ENCODE results near the gene KDSR.

Gene KDSR

DNA sequence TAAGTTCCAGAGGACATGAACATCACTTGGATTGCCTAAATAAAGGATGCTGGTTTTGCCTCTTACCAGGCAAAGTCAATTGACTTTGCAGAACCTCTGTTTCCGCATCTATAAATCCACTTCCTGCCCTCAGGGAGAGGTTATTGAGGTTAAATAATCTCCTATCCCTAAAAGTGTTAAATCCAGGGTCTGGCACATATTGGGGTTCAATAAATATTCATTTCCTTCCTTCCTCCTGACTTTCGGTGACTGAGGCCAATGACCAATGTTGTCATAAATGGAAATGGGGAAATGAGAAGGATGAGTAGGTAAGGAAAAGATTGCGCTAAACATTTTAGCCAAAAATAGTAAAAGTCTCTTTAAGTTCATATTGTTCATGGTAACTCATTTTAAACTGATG is 63.5 kb downstream of the KDSR start:
- no peak for ATAC-seq

- peak; percentile 32 to 46 for ATAC-seq
Observed at GRCh38 chr18:63302636-63303405, 64.2 kb downstream of the KDSR start.

DNA sequence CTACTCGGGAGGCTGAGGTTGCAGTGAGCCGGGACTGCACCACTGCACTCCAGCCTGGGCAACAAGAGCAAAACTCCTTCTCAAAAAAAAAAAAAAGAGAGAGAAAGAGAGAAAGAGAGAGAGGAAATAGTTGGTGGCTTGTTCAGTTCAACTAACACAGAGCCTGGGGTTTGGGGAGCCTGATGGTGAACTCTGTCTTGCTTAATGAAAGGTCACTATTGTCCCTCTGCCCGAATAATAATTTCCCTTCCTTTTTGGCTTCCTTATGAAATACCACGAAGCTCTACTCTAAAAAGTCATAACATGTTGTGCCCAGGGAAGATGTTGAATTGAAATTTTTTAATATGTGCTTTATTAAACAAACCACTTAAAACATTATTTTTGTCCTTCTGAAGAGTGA is 64.8 kb downstream of the KDSR start:
- ATAC-seq, result no peak

DNA sequence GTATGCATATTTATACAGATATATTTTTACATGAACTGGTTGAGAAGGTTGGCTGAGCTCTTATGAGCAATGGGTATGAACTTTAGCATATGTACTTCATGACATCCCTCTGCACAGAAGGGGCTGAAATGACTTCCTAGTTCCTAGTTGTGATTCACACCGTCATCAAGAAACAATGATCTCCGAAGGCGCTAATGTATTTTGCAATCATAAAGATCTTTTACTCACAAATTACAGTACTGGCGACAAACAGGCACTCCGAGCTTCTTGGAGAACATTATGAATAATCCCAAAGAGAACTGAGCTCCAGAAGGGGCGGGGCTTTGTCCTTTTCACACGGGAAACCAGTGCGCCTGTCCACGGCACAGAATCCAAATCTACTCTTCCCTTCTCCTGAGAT is 65.6 kb downstream of the KDSR start:
- ATAC-seq, result peak in 1 of 2 donors; percentile 33

- ATAC-seq, result peak; percentile 56 to 59
Observed at GRCh38 chr18:63299837-63300745, 66.9 kb downstream of the KDSR start.

DNA sequence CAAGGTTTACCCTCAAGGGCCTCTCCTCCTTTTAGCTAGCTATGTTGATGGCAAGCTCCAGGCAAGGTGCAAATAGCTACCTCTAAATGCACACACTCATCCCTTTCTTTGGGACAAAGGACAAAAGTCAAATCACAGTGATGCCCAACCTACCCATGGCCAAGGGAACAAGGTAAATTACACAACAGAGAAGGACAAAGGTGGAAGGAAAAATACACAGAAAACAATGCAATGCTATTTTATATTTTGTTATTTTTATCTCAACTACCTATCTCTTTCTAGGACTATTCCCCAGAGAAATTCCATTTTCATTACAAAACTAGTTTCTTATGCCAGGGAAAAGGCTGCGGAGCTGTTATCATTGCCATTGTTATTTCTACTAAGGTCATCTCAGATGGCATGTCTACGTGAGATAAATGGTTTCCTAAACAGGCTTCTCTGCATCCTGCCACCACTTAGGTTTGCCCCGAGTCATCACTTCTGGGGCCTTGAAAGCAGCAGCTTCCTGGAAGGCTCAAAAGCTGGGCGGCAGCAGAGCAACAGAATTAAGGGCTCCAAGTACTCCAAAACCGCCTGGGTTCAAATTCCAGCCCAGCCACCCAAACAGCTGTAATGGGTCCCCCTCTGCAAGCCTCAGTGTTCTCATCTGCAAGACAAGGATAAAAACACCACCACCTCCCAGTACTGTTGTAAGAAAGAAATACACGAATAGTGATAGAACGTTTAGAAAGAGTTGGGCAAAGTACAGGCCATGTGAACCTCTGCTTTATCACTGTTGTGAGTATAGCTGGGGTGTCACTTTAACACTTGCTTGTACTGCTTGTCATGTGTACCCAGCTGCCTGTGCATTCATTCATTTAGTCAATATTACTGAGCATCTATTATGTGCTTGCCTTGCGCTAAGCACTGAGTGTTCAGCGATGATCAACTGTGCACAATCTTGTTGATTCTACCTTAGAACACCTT is 68.3 kb downstream of the KDSR start:
- ATAC-seq, result peak in 1 of 2 donors; percentile 11

DNA sequence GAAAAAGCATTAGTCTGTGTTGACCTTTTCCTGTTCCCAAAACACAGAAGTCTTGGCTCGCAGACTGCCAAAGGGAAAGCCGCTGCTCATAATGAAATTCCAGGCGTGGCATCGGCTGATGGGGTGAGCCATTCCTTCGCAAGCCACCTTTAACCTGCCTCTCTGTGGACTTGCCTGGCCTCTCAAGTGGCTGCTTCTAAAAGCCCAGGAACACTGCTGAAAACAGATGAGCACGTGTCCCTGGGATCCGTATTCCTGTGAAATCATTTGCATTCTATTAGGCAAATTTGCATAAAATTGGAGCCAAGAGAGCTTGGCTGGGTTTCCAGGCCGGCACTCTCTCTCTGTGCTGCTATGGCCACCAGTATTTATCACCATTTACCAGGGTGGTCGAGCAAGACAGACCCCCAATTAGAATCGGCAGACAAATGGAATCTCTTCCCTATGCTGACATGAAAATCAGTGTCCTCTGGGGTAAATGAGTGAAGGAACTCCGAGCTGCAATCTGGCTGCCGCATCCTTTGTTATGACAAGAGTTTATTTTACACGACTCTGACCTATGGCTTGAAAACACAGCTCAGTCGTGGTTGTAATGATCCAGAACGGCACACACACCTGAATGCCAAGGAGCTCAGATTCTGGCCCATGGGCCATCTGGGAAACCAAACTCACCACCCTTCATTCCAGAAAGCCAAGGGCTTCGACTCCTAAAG is 69.2 kb downstream of the KDSR start:
- no peak for ATAC-seq

DNA sequence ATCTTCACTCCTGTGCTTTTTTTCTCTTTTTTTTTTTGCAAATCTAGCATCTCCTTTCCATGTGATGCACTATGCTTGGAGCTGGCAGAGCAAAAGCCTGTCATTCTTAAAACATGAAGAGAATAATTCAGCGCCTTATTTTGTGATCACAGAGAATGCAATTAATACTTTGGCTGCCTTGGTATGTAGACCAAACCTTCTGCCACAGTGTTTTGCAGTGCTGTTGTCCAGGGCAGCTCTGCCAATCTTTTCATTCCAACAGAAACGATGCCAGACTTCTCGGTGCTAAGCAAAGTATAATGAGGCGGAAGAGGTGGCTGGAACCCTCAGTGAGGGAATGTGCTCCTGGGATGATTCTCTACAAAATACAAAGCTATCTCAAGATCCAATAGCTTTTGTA is 73.1 kb downstream of the KDSR start:
- ATAC-seq, result no peak

GRCh38 chr18:63292831-63293683 is 73.9 kb downstream of the KDSR start:
- peak; percentile 44 to 57 for ATAC-seq

- ATAC-seq, result peak in 1 of 2 donors; percentile 42
Observed at GRCh38 chr18:63291278-63291677, 75.7 kb downstream of the KDSR start.

GRCh38 chr18:63290821-63291200 is 76.2 kb downstream of the KDSR start:
- peak; percentile 22 to 59 for ATAC-seq

DNA sequence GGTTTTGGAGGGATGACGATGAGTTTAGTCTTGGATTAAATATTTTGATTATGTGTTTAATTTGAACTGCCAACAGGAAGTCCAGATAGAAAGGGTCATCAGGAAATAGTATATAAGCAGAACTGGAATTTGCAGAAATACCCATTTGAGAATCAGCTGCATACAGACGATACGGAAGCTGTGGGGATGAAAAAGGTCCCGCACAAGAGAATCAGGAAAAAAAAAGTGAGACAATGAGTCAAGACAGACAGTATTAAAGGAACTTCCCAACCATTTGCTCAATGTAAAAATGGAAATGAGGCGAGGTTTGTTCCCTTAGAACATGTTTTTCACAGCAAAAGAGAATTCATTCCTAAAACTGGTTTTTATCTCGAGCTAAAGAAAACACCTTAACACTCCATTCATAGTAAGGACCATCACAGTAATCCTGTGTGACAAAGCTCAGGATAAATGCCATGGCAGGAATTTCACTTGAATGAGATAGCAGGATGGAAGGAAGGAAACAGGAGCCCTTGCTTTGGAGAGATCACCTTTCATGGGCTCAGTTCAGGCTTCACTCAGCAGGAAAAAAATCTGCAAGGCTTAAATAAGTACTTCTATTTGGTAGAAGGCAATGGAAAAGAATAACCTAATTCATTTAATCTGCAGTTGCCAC is 76.7 kb downstream of the KDSR start:
- no peak for ATAC-seq

- no peak for ATAC-seq
Observed at GRCh38 chr18:63288311-63288710, 78.7 kb downstream of the KDSR start.

- ATAC-seq, result no peak
Observed at GRCh38 chr18:63287691-63288220, 79.2 kb downstream of the KDSR start.

DNA sequence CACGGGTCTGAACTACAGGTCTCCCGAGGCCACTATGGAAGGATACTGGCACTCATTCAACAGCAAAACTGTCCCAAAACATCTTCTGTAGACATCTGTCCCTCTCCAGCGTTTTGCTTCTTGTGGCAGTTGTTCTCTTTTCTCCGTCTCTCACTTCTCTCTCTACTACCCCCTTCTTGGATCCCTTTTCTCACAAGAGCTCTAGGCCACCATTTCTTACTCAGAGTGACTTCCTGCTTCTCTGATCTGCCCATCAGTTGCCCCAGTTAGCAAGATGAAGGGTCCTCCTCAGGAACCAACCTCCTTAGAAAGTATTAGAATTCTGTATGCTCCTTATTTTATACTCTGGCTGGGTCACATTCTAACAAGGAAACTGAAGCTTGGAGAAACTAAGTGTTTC is 80.1 kb downstream of the KDSR start:
- ATAC-seq, result no peak

DNA sequence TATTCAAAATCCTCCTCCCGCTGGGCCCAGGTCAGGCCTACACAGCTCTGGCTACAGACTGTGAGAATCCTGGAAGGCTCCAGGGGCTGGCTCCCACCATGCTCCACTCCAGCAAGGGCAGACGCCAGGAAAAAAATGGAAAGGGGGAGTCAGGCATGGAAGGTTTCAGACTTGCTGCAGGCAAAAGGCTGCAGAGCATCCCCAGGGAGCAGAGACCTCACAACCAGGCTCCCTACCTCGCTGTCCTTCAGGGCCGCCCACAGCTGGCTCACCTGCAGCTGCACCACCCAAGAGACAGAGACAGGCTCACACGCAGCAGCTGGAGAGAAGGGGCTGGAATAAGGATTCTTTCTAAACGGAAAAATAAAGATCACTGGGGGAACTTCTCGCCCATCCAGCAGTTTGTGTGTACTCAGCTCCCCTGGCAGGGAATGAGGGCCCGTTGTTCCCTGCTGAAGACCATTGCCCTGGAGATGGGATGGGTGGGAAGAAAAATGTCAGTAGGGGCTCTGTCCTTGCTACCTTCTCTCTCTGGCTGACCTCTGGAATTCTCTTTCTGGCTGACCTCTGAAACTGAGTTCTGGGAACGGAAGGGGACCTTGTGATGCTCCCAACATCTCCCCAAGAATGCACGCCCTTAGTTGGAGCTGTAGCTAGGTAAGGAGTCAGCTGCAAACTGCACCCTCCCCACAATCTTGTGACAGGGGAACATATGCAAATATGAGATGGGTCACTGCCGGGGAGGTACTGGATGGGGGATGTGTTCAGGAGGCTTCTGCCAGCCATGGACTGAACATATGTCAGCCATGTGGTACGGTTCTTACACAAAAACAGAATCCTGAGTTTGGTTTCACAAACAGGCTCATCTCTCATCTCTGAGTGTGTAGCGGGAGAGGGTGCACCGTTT is 81.9 kb downstream of the KDSR start:
- ATAC-seq, result peak in 1 of 2 donors; percentile 45

- no peak for ATAC-seq
Observed at GRCh38 chr18:63284173-63284799, 82.7 kb downstream of the KDSR start.

DNA sequence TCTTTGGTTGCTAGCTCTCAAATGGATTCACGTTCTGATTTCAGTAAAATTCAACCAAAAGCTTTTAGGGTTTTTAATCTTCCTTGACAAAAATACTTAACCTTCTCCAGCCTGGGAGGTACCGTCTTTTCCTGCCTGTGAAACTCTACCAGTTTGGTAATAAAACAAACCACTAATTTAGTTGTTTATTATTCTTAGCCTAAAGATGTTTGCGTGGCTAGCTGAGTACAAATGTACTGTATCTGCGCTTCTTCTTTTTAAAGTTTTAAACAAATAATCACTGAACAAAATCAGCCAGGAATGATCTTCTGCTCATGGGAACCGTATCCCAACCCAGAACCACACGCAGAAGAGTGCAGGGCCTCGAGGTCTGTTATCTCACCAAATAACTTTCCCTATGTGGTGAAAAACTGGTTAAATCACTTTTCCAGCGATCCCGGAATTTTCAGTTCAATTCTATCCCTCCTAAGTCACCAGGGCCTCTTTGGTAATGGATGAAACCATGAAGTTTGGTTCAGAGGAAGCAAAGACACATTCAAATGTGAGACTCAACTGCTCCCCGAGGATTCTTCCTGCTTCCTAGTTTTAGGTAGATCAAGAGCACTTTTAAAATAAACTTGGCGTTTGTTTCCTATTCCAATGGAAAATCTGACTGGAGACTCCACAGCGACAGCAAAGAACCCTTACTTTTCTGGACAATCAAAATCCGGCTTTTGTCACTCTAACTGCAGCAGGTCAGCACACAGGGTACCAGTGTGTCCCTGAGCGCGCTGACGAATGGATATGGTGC is 83.5 kb downstream of the KDSR start:
- ATAC-seq, result no peak

All from activated CD4-positive, CD25-positive, alpha-beta regulatory T cell treated with anti-CD3 and anti-CD28 coated beads, Interleukin-2, amount 50 U/mL, for 24 hours (primary cell).